ENCODE measurements around the gene PTGIR.
A peak's percentile ranks its signal among the peaks of the same experiment; 100 is the strongest.

Gene PTGIR

DNA sequence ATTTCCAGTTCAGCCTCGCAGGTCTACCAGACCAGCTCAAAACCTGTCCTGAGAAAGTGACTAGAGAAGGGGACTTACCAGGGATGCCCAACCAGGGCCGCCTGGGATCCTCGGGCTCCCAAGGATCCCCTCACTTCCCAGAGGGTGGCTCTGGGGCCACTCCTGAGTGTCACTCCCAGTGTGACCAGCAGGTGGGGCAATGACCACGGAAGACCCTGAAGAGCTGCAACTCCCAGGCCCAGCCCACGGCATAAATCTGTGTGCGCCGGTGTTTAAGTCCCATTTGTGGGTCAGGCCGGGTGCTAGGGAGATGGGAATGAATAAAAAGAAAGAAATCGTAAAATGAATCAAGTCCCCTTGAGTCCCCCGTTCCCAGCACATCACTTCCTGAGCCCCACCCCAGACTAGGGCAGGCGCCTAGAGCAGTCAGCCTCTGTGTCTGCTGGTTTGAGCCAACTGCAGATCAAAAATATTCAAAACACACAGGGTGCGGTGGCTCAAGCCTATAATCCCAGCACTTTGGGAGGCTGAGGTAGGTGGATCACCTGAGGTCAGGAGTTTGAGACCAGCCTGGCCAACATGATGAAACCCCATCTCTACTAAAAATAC is 10.7 kb downstream of the PTGIR start:
- peak; percentile 76 for DNase-seq (ENCODE audit: low spot score)

DNA sequence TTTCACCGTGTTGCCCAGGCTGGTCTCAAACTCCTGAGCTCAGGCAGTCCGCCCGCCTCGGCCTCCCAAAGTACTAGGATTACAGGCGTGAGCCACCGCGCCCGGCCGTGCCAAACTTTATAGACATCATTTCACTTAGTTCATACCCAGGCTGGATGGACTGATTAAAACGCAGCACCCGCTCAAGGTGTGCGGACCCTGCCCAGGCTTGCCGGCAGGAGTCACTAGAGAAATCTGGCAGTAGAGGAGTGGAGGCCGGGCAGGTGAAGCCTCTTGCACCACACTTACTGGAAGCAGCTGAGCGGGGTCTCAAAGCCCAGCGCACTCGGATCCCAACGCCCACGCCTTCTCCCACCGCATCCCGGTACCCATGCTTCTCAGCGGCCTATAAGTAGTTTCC is 11.4 kb downstream of the PTGIR start:
- no peak for DNase-seq (ENCODE audit: low spot score)

DNA sequence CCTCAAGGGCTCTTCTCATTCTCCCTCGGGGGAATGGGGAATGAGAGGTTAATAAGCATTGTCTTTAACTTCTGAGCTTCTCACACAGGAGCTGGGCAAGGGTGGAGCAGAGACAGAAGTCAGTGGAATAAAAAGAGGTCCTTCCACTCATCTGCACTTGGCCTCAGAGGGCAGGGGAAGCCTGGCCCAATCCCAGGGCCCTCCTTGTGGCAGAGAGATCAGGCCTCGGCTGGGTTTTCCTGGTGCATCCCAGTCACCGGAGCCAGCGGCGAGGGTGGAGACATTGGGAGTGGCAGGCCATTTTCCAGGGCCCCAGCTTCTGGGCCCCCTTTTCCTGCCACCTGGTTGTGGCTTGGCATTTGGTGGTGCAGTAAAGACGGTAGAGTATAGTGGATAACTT is 13.1 kb downstream of the PTGIR start:
- no peak for DNase-seq (ENCODE audit: low spot score)

DNA sequence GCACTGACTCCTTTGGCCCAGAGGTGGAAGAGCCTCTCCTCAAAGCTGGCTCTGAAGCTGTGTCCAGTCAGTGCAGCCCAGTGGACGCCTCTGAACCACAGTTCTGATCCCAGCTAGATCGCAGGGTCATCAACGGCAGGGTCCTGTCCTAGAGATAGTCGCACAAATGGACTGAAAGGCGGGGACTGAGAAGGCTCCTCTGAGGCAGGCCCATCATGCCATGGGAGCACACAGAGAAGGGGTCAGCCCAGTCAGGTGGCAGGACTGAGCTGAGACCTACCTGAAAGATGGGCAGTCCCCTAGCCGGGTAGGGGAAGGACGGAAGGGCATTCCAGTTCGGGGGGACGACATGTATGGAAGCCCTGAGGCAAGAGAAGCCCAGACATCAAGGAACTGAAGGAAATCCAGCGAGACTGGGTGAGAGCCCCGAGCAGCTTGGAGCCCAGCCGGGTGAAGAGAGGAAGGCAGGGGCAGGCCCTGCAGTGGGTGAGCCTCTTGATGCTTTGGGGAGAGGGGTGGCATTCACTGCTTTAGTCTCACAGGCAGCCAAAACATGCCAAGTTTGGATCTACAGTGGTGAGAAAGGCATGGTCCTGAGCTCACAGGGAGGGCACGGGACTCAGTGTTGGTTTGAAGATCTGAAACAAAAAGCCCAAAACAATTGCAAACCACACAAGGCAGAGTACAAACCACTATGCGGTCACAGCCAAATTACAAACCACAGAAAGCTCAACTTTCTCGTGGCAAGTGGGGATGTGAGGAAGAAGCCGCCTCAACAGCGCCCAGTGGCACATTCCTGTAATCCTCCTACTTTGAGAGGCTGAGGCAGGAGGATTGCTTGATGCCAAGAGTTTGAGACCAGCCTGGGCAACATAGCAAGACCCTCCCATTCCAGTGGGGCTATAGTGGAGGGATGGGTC is 13.8 kb downstream of the PTGIR start:
- no peak for DNase-seq (ENCODE audit: low spot score)

DNA sequence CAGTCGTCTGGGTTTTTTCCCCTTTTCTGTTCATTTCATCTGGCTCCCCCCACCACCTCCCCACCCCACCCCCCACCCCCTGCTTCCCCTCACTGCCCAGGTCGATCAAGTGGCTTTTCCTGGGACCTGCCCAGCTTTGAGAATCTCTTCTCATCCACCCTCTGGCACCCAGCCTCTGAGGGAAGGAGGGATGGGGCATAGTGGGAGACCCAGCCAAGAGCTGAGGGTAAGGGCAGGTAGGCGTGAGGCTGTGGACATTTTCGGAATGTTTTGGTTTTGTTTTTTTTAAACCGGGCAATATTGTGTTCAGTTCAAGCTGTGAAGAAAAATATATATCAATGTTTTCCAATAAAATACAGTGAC is 14.5 kb downstream of the PTGIR start:
- no peak for DNase-seq (ENCODE audit: low spot score)

DNA sequence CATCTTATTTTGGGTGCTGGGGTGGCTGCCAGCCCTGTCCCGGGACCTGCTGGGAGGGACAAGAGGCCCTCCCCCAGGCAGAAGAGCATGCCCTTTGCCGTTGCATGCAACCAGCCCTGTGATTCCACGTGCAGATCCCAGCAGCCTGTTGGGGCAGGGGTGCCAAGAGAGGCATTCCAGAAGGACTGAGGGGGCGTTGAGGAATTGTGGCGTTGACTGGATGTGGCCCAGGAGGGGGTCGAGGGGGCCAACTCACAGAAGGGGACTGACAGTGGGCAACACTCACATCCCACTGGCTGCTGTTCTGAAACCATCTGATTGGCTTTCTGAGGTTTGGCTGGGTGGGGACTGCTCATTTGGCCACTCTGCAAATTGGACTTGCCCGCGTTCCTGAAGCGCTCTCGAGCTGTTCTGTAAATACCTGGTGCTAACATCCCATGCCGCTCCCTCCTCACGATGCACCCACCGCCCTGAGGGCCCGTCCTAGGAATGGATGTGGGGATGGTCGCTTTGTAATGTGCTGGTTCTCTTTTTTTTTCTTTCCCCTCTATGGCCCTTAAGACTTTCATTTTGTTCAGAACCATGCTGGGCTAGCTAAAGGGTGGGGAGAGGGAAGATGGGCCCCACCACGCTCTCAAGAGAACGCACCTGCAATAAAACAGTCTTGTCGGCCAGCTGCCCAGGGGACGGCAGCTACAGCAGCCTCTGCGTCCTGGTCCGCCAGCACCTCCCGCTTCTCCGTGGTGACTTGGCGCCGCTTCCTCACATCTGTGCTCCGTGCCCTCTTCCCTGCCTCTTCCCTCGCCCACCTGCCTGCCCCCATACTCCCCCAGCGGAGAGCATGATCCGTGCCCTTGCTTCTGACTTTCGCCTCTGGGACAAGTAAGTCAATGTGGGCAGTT is 15.1 kb downstream of the PTGIR start:
- no peak for DNase-seq (ENCODE audit: low spot score)

GRCh38 chr19:46608581-46609345 is 16.1 kb downstream of the PTGIR start:
- DNase-seq (ENCODE audit: low spot score), result no peak

GRCh38 chr19:46608178-46608577 is 16.7 kb downstream of the PTGIR start:
- no peak for DNase-seq (ENCODE audit: low spot score)

- DNase-seq (ENCODE audit: low spot score), result no peak
Measured at GRCh38 chr19:46607448-46607841, 17.4 kb downstream of the PTGIR start.

DNA sequence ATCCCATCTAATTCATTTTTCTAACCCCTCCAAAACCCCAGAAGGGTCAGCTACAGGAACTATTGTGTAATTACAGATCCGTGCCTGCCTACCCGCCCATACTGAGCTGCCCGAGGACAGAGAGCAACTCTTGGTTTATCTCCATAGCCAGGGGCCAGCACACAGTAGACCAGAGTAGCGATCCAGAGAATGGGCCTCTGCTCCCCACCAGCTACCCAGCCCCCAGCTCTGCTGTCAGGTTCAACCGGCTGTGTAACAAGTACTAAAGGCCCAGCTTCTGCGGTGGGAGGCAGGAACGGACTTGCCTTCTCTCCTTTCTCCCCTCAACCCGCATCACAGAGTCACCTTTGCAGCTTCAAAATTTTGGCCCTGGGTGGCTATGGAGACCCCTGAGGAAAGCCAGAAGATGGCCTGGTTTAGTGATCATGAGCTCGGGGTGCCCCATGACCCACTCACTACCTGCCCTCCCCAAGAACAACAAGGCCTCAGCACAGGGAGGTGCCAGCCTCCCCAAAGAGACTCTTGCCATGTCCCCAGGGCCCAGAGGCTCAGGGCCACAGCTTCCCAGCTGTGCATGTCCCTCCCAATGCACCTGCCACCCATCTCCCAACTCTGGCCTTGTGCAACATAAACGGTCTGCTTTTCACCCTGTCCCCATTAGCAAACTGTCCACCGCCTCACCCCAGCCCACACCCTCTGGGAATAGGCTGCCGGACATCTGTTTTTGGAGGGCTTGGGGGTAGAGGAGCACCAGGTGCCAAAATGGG is 18.0 kb downstream of the PTGIR start:
- no peak for DNase-seq (ENCODE audit: low spot score)

DNA sequence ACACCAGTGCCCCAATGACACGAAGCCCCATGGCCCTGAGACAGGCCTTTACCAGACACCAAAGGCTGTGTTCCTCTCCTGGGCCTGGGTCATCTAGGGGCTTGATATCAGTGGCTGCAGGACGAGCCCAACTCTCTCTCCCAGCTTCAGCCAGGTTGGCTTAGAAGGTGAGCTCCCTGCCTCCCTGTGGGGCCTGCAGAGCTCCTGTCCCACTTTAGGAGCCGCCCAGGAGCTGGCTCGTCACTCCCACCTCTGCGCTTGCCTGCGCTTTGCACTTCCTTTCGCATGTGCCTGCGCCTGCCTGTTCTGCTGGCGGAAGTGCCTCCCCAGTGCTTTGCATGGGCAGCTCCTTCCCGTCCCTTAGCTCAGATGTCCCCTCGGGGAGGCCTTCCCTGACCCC is 18.9 kb downstream of the PTGIR start:
- no peak for DNase-seq (ENCODE audit: low spot score)

DNA sequence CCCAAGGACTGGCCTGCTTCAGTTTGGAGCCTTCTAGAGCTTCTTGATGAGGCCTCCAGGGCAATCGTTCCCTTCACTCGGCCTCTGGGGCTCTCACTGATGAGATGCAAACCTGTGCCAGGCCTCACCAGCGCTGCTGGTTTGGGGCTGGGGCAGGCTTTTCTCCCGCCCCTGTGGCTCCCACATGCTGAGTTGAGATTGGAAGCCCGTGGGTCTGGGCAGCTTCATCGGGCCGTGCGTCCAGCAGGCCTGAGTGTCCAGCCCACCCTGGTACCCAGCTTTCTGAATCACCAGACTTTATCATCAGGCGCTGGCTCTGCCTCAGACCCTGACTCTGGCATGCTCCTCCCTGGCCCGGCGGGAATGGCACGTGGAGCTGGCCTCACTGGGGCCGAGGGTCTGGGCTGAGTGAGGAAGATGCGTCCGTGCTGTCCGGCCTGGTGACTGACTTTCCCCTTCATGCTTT is 19.5 kb downstream of the PTGIR start:
- DNase-seq (ENCODE audit: low spot score), result no peak

DNA sequence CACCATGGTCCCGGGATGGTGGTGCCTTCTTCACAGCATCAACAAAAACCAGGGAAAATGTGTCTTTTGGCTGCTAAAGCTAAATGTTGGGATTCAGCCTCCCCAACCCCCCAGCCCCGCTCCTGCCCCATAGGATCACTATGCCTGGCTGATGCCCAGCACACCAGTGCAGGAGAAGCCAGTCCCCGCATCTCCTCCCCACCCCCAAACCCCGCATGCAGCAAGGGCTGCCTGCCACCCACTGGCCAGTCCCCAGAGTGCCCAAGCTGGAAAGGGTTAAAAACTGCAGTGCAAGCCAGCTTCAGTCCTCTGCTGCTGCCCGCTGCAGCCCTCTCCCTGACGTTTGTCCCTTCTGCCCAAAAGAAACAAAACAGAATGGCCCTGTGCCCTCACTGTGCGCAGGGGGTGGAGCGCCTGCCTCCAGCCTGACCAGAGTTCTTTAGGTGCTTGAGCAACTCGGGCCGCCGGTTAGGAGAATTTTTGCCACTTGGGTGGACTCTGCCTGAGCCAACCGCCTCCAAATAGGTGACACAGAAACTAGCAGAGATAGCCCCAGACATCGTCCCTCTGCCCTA is 20.0 kb downstream of the PTGIR start:
- no peak for DNase-seq (ENCODE audit: low spot score)

- DNase-seq (ENCODE audit: low spot score), result no peak
Measured at GRCh38 chr19:46603752-46604231, 21.1 kb downstream of the PTGIR start.

DNA sequence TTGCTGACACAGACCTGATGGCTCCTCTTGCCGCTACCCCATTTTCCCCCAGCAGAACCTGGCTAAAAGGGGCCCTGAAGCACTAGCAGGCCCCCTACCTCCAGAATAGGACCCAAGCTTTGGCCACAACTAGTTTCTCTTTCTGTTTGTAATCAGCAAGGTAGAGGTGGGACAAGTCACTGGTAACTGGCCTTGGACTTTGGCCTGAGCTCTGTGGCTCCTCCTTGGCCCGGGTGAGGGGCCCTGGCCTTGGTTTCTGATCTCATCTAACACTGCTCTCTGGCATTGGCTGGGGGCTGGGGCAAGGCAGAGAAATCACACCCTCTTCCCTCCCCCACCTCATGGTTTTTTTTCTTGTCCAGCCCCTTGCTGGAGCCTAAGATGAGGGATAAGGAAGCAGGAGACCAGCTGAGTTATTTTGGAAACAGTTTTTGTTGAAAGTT is 21.7 kb downstream of the PTGIR start:
- DNase-seq (ENCODE audit: low spot score), result peak; percentile 67

- DNase-seq (ENCODE audit: low spot score), result no peak
Measured at GRCh38 chr19:46602392-46603194, 22.3 kb downstream of the PTGIR start.

DNA sequence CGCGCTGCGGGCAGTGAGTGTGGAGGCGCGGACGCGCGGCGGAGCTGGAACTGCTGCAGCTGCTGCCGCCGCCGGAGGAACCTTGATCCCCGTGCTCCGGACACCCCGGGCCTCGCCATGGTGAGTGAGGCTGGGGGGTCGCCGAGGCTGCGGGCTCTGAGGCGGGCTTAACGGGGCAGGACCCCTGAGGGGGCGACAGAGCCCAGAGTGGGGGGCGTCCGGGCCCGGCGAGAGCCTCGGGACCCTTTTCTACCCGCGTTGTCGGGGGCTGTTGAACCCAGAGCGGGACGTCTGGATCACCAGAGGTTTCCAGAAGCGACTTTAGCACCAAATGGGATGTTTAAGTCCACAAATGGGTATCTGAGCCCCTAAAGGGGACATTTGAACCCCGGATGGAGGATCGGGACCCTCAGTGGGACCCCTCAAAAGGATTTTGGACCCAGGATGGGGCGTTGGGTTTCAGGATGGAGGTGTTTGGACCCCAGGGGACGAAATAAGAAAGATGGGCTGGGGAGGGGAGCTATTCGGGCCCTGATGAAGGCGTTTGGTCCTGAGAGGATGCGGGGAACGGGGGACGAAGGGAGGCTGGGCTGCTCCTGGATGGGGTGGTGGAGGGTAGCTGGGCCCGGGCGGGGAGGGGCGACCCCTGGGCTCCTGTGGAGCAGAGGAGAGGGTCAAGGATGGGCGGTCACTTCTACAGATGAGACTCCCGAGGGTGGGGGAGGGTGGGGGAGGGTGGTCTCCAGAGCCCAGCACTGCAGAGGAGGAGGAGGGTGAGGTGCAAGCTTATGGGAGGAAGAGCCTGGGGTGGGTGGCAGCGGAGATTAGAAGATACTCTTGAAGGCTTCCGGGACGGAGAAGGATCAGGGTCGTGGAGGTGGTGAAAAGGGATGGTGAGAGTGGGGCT is 23.3 kb downstream of the PTGIR start, which contains the start of gene CALM3:
TSS of gene CALM3 (plus strand) at position 13 of the 907 bp plus-strand sequence. CDS start at position 118, 105 bp downstream.
- DNase-seq (ENCODE audit: low spot score), result no peak
